GOT3 (cell line): ENCODE results near the gene CRTC3.
"Not testable (repeated sequence)": the region's sequence is repeated elsewhere in the genome, so short reads cannot be mapped to it uniquely, and the experiment has no call there.

ENCODE experiments used
- DNase-seq: peaks from one replicate; lab custom pipeline; 2025; ENCODE audit warnings: mixed read lengths; lab: John Stamatoyannopoulos, UW

CRTC3 gene

DNA sequence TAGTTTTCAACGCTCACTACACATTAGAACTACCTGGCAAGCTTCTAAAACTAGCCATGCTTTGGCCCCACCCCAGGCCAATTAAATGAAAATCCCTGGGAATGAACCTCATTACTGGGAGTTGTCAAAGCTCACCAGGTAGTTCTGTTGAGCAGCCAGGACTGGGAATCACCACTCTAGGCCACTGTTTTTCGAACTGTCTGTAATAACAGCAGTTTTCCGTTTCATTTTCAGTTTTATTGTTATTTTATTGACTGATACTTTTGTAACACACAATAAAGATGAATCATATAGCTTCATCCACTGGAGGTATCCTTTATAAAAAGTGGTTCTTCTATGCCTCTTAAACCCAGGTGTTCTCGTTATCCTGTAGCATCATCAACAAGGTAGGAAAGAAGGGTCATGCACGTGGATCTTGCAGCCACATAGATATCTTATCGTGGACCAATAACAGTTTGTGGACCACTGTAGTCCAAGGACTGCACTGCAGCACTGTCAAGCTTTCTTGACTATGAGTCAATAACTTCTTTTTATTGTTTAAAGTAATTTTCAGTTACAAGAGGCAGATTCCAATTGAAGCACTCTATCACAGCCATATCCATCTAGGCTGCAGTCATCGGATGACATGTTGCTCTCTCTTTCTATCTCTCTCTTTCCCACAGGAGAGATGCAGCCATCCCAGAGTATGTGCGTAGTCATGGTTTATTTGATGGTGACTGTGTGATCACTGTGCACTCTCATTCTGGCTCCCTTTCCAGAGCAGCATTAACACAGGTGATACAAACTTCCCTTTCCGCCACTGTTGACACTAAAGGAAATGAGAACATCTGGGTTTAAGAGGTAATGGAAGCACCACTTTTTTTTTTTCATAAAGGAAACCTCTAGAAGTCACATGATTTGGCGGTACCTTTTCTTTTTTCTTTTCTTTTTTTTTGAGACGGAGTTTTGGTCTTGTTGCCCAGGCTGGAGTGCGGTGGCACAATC is 148.4 kb downstream of the CRTC3 start:
- no peak for DNase-seq

DNA sequence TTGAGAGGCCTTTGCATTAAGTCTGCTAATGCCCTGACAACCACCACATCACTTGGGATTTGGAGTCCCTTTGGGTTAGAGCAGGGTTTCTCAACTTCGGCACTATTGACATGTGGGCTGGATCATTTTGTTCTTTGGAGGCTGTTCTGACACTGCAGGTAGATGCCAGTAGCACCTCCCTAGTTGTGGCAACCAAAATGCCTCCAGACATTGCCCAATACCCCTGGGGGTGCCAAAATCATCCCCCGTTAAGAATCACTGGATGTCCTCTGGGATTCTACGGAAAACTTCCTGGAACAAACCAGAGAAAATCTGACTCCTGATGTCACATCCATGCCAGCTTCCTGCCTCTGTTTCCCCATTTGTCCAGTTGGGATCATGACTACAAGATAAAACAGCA is 150.2 kb downstream of the CRTC3 start:
- DNase-seq = no peak

DNA sequence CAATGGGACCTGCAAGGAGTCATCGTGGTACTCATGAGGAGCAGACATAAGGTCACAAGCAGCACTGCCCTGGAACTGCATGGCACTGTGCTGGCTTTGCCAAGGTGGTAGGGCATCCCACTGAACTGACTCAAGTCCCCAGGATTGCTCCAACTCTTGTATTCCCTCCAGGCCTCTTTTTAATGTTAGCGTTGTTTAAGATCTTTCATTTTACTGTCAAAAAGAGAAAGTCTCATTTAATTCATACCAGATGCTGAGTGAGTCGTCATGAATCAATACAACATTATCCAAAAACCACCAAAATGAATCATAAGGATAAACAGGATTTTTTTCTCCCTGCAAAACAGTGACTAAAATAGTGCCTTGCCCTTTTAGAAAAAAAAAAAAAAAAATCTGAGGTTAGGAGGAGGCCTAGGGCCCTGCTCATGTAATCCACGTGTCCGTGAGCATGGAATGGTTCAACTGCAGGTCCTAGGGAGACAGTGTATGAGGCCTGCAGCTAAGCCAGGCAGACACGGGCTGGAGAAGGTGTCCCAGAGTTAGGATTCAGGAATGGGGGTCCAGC is 150.7 kb downstream of the CRTC3 start:
- DNase-seq = peak; percentile 16

DNA sequence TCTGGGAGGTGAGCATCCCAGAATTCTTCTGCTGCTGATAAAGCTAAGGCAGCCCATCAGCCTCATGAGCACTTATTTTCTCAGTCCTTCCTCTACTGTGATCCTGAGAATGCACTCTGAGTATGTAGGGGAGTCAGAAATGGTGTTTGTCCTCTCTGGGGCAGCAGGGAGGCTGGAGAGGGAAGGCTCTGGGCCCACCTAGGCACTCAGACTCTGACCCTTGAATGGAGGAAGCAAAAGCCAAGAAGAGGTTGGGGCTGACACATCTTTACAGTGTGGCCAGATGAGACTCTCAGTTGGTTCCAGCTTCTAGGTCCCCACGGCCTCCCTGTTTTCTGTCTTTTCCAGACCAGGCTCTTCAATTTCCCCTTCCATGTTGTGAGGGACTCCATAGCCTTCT is 151.3 kb downstream of the CRTC3 start:
- no peak for DNase-seq

DNA sequence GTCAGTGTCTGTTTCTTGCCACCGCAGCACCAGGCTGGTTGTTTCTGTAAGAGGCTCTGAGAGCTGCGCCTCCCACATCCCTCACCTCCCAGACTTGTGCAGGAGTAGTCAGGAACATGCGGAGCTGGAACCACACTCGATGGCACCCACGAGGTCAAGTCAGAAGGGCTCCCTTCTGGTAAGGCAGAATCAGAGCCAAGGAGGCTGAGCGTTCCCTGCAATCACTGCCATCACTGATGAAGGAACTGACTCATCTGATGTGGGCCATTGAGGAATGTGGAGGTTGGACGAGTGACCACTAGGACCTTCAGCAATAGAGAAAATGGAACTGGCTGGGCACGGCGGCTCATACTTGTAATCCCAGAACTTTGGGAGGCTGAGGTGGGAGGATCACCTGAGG is 151.8 kb downstream of the CRTC3 start:
- DNase-seq = peak; percentile 9

DNA sequence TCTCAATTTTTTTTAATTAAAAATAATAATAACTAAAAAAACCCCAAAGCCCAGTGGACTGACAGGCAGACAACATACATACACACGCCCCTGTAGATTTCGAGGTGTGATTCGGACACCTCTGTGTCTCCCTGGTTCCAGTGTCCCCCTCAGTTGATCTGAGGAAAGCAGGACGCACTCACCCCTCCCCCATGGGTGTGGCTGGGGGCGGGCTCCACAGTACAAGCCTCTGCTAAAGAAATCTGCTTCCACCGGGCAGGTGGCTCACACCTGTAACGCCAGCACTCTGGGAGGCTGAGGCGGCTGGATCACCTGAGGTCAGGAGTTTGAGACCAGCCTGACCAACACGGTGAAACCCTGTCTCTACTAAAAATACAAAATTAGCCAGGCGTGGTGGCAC is 153.6 kb downstream of the CRTC3 start:
- no peak for DNase-seq

DNA sequence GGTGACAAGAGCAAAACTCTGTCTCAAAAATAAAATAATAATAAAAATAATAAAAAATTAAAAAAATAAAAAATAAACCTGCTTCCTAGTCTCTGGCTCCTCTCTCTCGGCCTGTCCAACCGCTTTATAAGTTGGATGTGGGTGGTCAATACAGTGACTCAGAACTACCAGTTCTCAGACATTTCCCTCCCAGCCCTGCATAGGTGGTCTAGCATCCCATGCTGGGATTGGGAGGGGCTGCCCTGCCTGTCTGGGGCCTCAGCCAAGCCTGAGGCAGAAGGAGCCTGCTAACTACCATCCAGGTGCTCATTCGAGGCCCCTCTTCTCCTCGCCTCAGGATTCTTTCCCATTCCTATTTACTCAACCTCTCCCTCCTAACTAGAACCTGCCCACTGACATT is 154.2 kb downstream of the CRTC3 start:
- no peak for DNase-seq

DNA sequence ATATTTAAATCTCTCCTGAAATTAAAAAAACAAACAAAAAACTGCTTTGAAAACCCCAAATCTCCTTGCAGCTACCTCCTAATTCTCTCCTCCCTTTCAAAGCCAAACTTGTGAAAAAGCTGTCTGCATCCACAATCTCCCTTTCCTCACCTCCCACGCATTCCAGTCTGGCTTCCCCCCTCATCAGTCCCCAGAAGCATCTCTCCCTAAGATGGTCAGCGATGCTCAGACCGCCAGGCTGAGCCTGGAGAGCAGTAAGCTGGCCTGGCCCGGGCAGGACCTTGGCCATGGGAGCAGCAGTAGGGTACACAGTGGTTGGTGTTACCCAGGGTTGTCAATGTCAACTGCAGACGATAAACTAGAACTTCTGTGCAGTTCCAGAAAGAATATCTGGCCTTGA is 154.6 kb downstream of the CRTC3 start:
- DNase-seq = no peak

DNA sequence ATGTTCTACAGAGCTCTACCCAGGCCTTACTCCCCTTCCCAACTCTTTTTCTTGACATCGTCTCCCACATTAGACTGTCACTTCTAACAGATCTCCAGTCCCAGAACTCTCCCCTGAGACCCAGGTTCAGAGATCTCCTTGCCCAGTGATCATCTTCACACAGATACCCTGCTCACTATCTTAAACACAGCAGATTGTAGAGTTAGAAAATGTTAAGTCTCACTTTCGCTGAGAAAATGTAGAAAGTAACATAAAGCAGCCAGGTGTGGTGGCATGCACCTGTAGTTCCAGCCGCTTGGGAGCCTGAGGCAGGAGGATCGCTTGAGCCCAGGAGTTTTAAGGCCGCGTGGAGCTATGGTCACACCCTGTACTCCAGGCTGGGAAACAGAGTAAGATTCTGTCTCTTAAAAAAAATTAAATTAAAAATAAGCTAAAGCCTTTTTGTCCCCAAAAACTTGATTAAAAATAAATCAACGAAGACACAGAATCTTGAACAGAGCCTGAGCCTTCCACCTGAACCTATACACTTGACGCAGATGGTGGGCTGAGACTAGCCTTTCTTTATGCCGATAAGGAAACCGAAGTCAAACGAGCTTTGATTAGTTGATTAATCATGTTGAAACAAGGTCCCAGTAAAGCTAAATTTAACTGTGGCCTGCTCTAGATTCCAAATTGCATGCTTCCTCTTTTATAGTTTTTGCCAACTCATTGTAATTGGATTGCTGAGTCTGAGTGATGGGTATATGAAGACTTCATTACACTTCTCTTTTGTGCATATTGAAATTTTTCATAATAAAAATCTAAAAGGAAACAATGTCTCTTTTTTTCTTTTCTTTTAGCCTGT is 156.1 kb downstream of the CRTC3 start:
- no peak for DNase-seq

DNA sequence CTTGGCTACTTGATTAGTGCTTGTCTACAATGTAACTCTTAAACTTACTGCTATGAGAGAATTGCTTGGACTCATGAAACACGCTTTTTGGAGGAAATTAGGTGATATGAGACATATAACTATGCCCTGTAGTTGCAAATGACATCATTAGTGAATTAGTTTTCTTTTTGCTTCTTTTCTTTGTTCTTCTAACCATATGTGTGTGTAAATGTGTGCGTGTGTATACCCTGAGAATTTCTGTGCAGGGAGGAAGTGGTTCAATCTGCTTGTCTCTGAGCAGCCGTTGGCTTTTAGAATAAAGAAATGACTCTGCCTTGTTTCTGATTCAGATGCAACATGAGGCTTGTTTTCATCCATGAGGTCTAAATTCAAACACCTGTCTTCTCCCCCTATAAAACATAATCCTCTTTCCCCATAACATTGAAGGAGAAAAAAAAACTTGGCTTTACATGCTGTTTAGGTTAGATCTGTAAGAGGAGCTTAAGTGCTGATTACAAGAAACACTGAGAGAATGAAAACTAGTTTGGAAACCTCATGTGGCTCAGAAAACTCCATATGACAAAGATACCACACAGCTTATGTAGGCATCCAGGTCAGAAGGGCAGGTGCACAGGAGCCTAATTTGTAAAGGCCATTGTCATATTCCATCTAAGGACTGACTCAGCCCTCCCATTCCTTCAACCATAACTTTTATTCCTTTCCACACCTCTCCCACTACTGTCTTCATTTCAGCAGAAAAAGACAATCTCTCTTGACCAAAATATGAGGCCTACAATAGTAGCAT is 156.9 kb downstream of the CRTC3 start:
- DNase-seq = no peak

DNA sequence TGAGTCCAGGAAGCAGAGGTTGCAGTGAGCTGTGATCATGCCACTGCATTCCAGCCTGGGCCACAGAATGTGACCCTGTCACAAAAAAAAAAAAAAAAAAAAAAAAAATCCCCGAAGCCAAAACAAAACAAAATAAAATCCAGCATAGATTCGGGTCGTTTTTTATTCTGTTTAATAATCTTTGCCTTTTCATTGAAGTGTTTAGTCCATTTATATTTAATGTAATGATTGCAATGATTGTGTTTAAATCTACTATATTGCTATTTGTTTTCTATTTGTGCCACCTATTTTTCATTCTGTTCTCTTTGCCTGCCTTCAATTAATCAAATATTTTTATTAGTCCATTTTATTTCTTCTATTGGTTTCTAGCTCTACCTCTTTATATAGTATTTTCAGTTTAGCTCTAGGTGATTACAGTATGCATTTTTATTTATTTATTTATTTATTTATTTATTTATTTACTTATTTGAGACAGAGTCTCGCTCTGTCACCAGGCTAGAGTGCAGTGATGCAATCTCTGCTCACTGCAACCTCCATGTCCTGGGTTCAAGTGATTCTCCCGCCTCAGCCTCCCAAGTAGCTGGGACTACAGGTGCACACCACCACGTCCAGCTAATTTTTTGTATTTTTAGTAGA is 159.7 kb downstream of the CRTC3 start:
- DNase-seq = not testable (repeated sequence)

DNA sequence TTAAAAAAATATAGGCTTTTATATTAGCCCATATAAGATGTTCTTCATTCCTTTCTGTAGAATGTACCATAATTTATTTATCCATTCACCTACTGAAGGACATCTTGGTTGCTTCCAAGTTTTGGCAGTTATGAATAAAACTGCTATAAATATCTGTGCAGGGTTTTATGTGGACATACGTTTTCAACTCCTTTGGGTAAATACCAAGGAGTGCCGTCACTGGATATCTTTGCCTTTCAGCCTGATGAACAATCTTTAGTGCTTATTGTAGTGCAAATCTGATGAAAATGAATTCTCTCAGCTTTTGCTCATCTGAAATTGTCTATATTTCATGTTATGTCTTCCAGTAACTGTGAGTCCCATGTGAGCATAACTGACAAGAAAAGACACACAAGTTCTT is 160.9 kb downstream of the CRTC3 start:
- DNase-seq = no peak

DNA sequence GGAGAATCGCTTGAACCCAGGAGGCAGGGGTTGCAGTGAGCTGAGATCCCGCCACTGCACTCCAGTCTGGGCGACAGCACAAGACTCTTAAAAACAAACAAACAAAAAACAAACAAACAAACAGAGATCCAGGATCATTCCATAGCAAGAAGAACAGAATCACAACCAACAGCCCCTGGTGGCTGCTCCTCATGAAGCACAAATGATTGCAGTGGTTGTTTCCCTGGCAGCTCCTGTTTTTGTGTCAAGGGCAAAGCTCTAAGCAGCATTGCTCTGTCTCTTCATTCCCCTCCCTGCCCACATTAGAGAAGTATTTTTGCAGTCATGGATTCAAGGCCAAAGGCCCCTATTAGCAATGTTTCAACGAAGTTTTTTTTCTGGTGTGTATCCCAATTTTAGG is 161.6 kb downstream of the CRTC3 start:
- no peak for DNase-seq

DNA sequence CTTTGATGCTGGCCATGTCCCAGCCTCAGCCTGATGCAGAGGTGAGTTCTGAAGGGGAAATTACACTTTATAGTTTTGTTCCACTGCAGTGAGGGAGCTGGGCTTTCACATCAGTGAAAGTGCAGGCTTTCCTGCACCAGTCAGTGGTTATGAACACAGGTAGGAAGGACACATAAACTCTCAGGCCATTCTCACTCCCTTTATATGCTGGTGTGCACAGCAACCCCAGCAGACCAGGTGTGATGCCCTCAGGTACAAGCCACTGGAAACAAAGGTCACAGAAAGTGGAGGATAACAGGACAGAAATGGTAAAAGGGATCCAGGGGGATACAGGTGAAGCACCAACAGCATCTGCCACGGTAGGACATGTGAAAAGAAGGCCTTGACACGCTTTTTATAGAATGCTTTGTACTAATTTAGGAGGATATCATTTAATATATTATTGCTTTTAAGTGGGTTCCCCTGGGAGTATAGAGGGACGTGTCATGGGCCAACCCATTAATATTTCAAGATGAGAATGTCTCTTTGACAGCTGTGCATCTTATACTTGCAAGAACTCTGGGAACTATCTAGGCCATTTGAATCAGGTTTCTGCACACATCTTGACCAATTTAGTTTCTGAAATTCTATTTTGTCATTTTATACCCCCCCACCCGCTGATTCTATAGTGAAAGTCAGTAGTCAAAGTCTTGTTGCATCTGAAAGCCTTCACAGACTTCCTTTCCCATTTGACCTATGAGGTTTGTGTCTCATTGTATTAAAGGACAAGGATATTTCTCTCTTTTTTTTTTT is 162.5 kb downstream of the CRTC3 start:
- DNase-seq = no peak
